Peyer's patch (tissue), 4 donors: ENCODE data around the gene PALLD. TPM values are rescaled to one million over a fixed set of nuclear protein-coding genes. Genes with fewer than 3 reads are reported as not detected.
A peak's percentile ranks its signal among the peaks of the same experiment; 100 is the strongest.

ENCODE experiments used
- DNase-seq, 3 donors: peaks; one replicate each; pipeline ENCODE4 v3.0.0-alpha.2; 2017 to 2019
- H3K27ac ChIP-seq, 4 donors: fragments of 200-600 bp; sonication (generic); one replicate each; pipeline ENCODE4 v1.5.1; 2016 to 2019
- H3K27me3 ChIP-seq, 2 donors: fragments of 200-600 bp; sonication (generic); one replicate each; pipeline ENCODE4 v1.5.1; 2019
- H3K36me3 ChIP-seq, 3 donors: fragments of 200-600 bp; sonication (generic); one replicate each; pipeline ENCODE4 v1.5.1; 2016 to 2019
- H3K4me1 ChIP-seq, 4 donors: fragments of 200-600 bp; sonication (generic); one replicate each; pipeline ENCODE4 v1.5.1; 2016 to 2019
- H3K4me3 ChIP-seq, 4 donors: fragments of 200-600 bp; sonication (generic); 1 replicate in 3 of 4; 2 replicates in 1 of 4; pipeline ENCODE4 v1.5.1; 2016 to 2019; ENCODE audit warnings: mild to moderate bottlenecking in 1 of 4
- H3K9me3 ChIP-seq, 4 donors: fragments of 200-600 bp; sonication (generic); one replicate each; pipeline ENCODE4 v1.5.1; 2016 to 2019; ENCODE audit warnings: mild to moderate bottlenecking in 1 of 4
- CTCF ChIP-seq, 6 experiments: fragments of 450-650 bp in 4 of 6; fragments of 200-600 bp in 2 of 6; sonication (generic) in 1 of 6; IDR thresholded peaks; one replicate each; pipeline ENCODE4 v1.5.1; 2017 to 2019; ENCODE audit warnings: antibody characterized with exemption in 6 of 6, mild to moderate bottlenecking in 3 of 6, moderate library complexity in 1 of 6
- POLR2A ChIP-seq, 2 donors: fragments of 450-650 bp; IDR thresholded peaks; one replicate each; pipeline ENCODE4 v1.5.1; 2017; ENCODE audit warnings: antibody characterized with exemption in 2 of 2, mild to moderate bottlenecking in 2 of 2, moderate library complexity in 2 of 2
- total RNA-seq, 4 donors: library from RNA; depleted of rRNA; stranded (reverse); fragments of >200 nt; gene quantifications; one replicate each; pipeline ENCODE4 v1.1.0, GENCODE V29; 2016

PALLD gene
- total RNA-seq, 4 donors from 2014 or later: 68.0 to 175 (median 78.4) TPM

GRCh38 chr4:168787801-168788595, 291.1 kb downstream of the PALLD start:
- H3K27ac ChIP-seq: peak overlapping the region in 1 of 4 donors; percentile 2
- no peaks in the 10 kb centered on the region for H3K36me3 ChIP-seq
- peak overlapping the region in 1 of 4 donors; percentile 0 for H3K4me3 ChIP-seq
- TF ChIP-seq POLR2A (IDR thresholded peaks at IDR 0.05) (no peak), CTCF (IDR thresholded peaks at IDR 0.05) (no peak)
- no peaks in the 10 kb centered on the region for H3K27me3 ChIP-seq
- DNase-seq: no peak
- peaks cover 0 to 11% (median 0%) of the 10 kb centered on the region in 4 donors for H3K4me1 ChIP-seq
- H3K9me3 ChIP-seq: no peaks in the 10 kb centered on the region

- no peak for DNase-seq
- Histone ChIP-seq H3K27me3 (no peaks in the 10 kb centered on the region), H3K27ac (no peak overlapping the region), H3K9me3 (no peaks in the 10 kb centered on the region), H3K36me3 (no peaks in the 10 kb centered on the region), H3K4me3 (no peak overlapping the region), H3K4me1 (peaks cover 0 to 11% (median 0%) of the 10 kb centered on the region in 4 donors)
- no peak for TF ChIP-seq POLR2A (IDR thresholded peaks at IDR 0.05)
- no peak for TF ChIP-seq CTCF (IDR thresholded peaks at IDR 0.05)
Observed at GRCh38 chr4:168790898-168791297, 294.0 kb downstream of the PALLD start.

GRCh38 chr4:168791376-168791775, 294.5 kb downstream of the PALLD start:
- DNase-seq: no peak
- Histone ChIP-seq H3K27me3 (no peaks in the 10 kb centered on the region), H3K9me3 (no peaks in the 10 kb centered on the region), H3K27ac (no peak overlapping the region), H3K36me3 (no peaks in the 10 kb centered on the region), H3K4me1 (peaks cover 0 to 11% (median 0%) of the 10 kb centered on the region in 4 donors), H3K4me3 (no peak overlapping the region)
- TF ChIP-seq POLR2A (IDR thresholded peaks at IDR 0.05) (no peak), CTCF (IDR thresholded peaks at IDR 0.05) (no peak)

DNA sequence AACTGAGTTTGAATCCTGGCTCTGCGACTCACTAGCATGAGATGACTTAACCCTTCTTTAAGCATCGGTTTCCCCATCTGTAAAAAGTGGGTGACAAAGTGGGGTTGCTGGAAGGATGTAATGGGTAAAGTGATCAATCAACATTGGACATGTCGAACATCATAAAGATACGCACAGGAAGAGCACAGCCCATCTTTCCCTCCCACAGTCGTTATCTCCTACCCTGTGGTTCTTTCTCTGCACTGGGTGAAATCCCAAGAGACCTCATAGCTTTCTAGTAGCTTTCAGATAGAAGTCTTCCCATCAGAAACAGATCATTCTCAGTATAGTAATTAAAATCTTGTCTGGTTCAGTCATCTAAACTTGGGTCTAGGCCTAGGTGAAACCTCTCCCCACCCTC, 296.7 kb downstream of the PALLD start:
- H3K4me3 ChIP-seq: no peak overlapping the region
- TF ChIP-seq CTCF (IDR thresholded peaks at IDR 0.05) (no peak), POLR2A (IDR thresholded peaks at IDR 0.05) (no peak)
- H3K4me1 ChIP-seq: peaks cover 0 to 13% (median 0%) of the 10 kb centered on the region in 4 donors
- no peaks in the 10 kb centered on the region for H3K9me3 ChIP-seq
- no peaks in the 10 kb centered on the region for H3K36me3 ChIP-seq
- DNase-seq: no peak
- no peaks in the 10 kb centered on the region for H3K27me3 ChIP-seq
- no peak overlapping the region for H3K27ac ChIP-seq

DNA sequence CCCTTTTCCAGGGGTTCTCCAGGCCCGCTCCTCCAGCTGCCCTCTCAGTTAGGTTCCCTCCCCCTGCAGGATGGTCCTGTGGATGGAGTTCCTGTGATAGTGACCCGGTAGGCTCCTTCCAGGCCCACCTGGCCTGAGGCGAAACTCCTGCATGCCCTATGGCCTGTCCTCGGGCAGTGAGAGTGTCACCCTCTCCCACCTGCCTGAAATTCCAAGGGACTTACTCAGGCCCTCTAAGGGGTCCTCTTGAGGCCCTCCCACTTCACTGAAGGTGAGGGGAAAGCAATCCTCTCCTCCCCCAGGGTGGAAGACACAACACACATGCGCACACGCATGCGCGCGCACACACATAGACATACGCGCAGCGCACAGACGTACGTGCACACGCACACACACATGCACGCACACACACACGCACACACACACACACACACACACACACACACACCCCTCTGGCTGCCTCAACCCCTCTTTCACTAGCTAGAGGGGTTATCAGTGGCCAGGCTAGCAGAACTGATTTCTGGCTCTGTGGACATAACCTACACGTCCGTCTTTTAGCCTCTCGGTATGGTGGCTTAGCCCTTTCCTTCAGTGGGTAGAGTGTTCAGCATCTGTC, 297.3 kb downstream of the PALLD start:
- no peak for DNase-seq
- Histone ChIP-seq H3K4me3 (no peak overlapping the region), H3K4me1 (peaks cover 0 to 13% (median 0%) of the 10 kb centered on the region in 4 donors), H3K27me3 (no peaks in the 10 kb centered on the region), H3K9me3 (no peaks in the 10 kb centered on the region), H3K27ac (no peak overlapping the region), H3K36me3 (no peaks in the 10 kb centered on the region)
- TF ChIP-seq CTCF (IDR thresholded peaks at IDR 0.05) (no peak), POLR2A (IDR thresholded peaks at IDR 0.05) (no peak)
